NCI-H1105 (cell line): ENCODE data around the gene SLC16A13.
"Not testable (repeated sequence)": the region's sequence is repeated elsewhere in the genome, so short reads cannot be mapped to it uniquely, and the experiment has no call there.

Experiments used
- DNase-seq: peaks from one replicate; lab custom pipeline; 2025; lab: John Stamatoyannopoulos, UW

The SLC16A13 gene

GRCh38 chr17:7035591-7036368 lies at the start of gene SLC16A13:
SLC16A13 (plus strand) TSS chr17:7036015; CDS start chr17:7036383, 368 bp downstream.
- DNase-seq: peak; percentile 99

GRCh38 chr17:6986676-6987075 lies 49.1 kb upstream of the SLC16A13 start:
- DNase-seq: no peak

- no peak for DNase-seq
Measured at GRCh38 chr17:6989779-6990178, 46.0 kb upstream of the SLC16A13 start.

GRCh38 chr17:6993613-6994056 lies 42.2 kb upstream of the SLC16A13 start:
- DNase-seq: not testable (repeated sequence)

GRCh38 chr17:6994118-6994598 lies 41.7 kb upstream of the SLC16A13 start:
- no peak for DNase-seq

GRCh38 chr17:6994666-6995256 lies 41.1 kb upstream of the SLC16A13 start:
- DNase-seq: no peak

- DNase-seq: no peak
Measured at GRCh38 chr17:6995500-6996255, 40.1 kb upstream of the SLC16A13 start, which contains the start of gene ALOX12. ALOX12 (plus strand) TSS chr17:6996049; CDS start chr17:6996118, 69 bp downstream.

- no peak for DNase-seq
Measured at GRCh38 chr17:6996256-6997011, 39.4 kb upstream of the SLC16A13 start.

- DNase-seq: no peak
Measured at GRCh38 chr17:6997171-6997570, 38.6 kb upstream of the SLC16A13 start.

GRCh38 chr17:6998855-6999508 lies 36.8 kb upstream of the SLC16A13 start:
- no peak for DNase-seq

- DNase-seq: no peak
Measured at GRCh38 chr17:7001318-7001961, 34.4 kb upstream of the SLC16A13 start.

GRCh38 chr17:7002288-7003047 lies 33.3 kb upstream of the SLC16A13 start:
- no peak for DNase-seq

- no peak for DNase-seq
Measured at GRCh38 chr17:7003745-7004144, 32.1 kb upstream of the SLC16A13 start.

GRCh38 chr17:7004398-7005253 lies 31.2 kb upstream of the SLC16A13 start:
- DNase-seq: peak; percentile 64

GRCh38 chr17:7005716-7006115 lies 30.1 kb upstream of the SLC16A13 start:
- no peak for DNase-seq

- DNase-seq: no peak
Measured at GRCh38 chr17:7007143-7007542, 28.7 kb upstream of the SLC16A13 start.

- DNase-seq: no peak
Measured at GRCh38 chr17:7010523-7010922, 25.3 kb upstream of the SLC16A13 start.

GRCh38 chr17:7011415-7011814 lies 24.4 kb upstream of the SLC16A13 start:
- no peak for DNase-seq

- no peak for DNase-seq
Measured at GRCh38 chr17:7011942-7012254, 23.9 kb upstream of the SLC16A13 start.
